ENCODE data around the gene FAM156B. TPM values are rescaled to one million over a fixed set of nuclear protein-coding genes. Genes with fewer than 3 reads are reported as not detected.
"Not testable (repeated sequence)": the region's sequence is repeated elsewhere in the genome, so short reads cannot be mapped to it uniquely, and the experiment has no call there.

FAM156B gene
- polyA plus RNA-seq, 4 donors: 15.5 to 22.9 (median 18.1) TPM

DNA sequence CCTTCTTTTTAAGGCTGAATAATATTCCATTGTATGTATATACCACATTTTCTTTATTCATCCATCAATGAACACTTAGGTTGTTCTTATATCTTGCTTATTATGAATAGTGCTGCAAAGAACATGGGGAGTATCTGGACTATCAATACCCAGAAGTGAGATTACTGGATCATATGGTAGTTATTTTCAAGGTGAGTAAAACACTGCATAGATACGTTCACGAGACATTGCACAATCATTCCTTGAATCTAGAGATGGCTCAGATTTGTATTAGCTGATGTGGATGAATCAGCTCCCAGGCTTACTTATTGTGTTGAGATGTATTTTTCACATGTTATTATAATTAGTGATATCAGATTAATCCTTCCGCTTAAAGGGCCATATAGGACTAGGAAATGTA, 17.6 kb downstream of the FAM156B start:
- DNase-seq (ENCODE audit: low read depth in 4 of 4, low spot score in 2 of 4): not testable (repeated sequence)

DNA sequence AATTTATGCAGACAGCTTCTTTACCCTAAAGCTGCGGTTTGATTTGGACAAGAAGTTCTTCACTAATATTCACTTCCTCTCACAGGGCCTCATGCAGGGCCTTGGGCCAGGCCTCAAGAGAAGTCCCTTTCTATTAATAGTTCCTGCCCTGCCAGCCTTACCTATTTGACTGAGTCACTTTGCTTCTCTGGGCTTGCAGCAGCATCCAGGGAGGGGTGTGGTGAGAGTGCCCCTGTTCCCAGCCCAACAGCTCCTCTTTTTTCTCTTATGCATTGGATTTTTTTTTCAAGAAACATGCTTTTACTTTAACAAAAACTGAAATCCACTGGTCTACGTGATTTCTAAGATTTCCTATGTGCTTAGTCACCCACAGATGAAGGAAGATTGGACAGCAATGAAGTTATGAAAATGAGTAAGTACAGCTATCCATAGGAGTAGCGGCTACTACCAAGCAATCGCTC, 26.7 kb downstream of the FAM156B start:
- no peak for DNase-seq (ENCODE audit: low read depth in 4 of 4, low spot score in 2 of 4)

DNA sequence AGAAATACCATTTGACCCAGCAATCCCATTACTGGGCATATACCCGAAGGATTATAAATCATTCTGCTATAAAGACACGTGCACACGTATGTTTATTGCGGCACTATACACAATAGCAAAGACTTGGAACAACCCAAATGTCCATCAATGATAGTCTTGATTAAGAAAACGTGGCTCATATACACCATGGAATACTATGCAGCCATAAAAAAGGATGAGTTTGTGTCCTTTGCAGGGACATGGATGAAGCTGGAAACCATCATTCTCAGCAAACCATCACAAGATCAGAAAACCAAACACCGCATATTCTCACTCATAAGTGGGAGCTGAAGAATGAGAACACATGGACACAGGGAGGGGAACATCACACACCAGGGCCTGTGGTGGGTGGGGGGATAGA, 33.1 kb downstream of the FAM156B start:
- DNase-seq (ENCODE audit: low read depth in 4 of 4, low spot score in 2 of 4): not testable (repeated sequence)

DNA sequence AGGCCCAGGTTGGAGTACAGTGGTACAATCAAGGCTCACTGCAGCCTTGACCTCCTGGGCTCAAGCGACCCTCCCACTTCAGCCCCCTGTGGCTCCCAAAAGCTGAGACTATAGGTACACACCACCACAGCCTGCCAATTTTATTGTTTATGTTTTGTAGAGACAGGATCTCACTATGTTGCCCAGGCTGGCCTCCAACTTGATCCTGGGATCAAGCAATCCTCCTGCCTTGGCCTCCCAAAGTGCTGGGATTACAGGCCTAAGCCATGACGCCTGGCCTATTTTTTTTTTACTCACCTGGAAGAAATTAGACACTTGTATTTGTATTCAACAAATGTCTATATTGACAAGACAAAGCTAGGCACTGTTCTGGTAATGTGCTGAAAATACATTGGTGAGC, 36.1 kb downstream of the FAM156B start:
- DNase-seq (ENCODE audit: low read depth in 4 of 4, low spot score in 2 of 4): no peak

DNA sequence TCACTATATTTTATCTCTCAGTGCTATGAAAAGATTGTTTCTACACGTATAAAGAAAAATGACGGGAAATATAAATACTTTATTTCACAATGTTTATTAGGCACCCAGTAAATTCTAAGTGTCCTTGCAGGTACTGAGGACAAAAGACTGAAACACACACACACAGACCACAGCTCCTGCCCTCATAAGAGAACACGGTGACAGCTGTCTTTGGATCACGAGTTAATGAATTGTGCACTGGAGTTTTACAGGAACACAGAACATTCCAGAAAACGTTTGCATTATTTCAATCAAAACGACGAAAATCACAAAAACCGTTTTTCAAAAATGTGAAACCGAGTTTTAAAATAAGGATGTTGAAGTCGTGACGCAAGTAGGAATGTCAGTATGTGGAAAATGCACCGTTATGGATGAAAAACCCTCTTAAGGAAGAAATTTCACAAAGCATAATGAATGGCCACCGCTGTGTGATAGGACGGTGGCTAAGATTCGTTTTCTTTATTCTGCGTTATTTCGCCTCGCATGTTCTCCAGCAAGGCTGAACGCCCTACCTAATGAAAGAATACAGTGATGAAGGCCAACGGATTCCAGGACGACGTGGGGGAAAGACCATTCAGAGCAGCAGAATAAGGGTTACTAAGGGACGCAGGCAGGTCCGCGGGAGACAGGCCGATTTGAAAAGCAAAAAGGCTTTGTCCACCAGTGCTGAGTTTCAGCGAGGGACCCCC, 37.0 kb downstream of the FAM156B start:
- peak in 2 of 4 donors; percentile 43 to 51 for DNase-seq (ENCODE audit: low read depth in 4 of 4, low spot score in 2 of 4)

DNA sequence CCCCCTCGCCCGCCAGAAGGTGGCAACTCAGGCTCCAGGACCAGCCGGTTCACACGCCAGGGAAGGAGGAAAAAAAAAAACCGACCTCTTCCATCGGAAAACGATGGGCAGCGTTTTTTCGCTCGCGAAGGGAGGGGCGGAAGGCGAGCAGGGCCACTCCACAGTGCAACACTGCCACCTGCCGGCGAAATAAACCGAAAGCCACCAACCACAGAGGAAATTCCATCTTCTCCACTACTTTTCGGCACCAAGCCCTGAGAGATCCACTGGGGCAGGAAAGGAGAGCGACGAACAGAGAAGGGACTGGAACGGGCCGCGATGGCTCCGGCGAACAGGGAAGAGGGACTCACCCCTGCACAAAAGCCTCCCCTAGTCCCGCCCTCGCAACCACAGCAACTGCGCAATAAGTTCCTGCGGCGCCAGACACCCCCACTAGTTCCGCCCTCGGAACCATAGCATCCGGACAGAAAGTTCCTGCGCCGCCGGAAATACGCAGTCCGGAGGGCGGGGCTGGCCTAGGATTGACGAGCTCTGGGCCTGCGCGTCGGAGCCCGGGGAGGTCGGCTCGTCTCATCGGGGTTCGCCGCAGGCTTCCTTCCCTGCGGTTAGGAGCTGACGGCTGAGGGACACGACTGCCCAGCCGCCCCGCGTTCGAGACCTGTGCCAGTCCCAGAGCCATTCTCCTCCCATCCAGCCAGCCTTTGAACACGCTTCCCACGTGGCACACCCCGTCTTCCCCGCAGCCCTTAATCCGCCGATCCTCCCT, 37.8 kb downstream of the FAM156B start:
- peak; percentile 75 to 83 (median 80) for DNase-seq (ENCODE audit: low read depth in 4 of 4, low spot score in 2 of 4)

DNA sequence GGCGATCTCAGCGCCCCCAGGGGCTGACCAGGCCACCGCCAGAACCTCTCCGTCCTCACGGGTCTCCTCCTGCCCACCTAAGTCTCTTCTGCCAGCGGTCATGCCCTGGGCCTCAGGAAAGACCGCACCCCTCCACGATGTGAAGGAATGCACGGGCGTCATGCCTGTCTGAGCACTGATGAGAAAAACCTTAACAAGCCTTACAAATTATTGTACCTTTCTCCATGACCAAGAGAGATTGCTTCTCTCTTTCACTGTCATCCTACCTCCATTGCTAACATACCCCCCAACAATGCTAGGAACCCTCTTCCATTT, 38.3 kb downstream of the FAM156B start:
- not testable (repeated sequence) for DNase-seq (ENCODE audit: low read depth in 4 of 4, low spot score in 2 of 4)

DNA sequence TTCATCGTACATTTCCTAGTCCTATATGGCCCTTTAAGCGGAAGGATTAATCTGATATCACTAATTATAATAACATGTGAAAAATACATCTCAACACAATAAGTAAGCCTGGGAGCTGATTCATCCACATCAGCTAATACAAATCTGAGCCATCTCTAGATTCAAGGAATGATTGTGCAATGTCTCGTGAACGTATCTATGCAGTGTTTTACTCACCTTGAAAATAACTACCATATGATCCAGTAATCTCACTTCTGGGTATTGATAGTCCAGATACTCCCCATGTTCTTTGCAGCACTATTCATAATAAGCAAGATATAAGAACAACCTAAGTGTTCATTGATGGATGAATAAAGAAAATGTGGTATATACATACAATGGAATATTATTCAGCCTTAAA, 43.6 kb downstream of the FAM156B start:
- DNase-seq (ENCODE audit: low read depth in 4 of 4, low spot score in 2 of 4): not testable (repeated sequence)

DNA sequence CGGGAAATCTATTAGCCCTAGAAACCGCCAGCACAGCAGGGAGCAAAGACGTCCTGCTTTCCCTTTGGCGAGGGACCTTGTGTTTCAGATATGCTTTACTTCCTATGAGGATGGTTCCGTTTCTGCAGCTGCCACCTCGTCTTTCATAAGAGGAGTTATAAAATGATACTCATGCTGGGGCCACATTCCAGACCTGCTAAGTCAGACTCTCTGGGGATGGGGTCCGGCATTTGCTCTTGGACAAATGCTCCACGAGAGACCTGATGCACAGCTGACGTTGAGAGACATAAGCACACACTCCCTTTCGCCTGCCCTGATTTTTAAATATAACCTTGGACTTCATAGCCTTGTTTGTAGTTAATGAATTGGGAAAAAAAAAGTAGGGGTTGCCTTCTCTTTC, 44.6 kb downstream of the FAM156B start:
- DNase-seq (ENCODE audit: low read depth in 4 of 4, low spot score in 2 of 4): not testable (repeated sequence)

DNA sequence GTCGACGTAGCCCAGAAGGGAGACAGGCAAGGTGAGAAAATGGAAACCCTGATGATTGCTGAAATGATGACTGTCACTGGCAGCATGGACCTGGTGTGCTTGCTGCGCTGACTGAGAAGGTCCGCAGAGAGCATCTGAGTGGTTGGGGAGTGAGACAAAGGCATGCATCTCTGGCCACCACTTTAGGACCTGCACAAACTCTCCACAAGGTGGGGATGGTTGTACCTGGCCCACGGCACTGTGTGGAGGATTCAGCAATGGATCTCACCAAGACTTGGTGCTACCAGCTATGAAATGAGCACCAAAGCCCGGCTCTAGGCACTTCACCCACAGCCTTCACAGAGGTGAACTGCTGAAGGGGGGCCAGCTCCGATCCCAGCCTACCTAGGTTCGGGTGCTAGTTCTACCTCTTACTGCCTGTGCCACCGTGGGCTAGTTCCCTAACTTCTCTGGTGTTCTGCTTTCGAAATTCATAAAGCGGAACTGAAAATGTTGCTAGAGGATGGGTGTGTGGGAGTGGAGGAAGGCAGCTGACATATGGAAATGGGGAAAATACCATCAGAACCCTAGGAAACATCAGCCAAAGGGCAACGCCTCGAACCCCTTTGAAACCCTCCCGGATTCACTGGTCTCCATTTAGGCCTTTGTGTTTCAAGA, 48.8 kb downstream of the FAM156B start:
- DNase-seq (ENCODE audit: low read depth in 4 of 4, low spot score in 2 of 4): not testable (repeated sequence)

DNA sequence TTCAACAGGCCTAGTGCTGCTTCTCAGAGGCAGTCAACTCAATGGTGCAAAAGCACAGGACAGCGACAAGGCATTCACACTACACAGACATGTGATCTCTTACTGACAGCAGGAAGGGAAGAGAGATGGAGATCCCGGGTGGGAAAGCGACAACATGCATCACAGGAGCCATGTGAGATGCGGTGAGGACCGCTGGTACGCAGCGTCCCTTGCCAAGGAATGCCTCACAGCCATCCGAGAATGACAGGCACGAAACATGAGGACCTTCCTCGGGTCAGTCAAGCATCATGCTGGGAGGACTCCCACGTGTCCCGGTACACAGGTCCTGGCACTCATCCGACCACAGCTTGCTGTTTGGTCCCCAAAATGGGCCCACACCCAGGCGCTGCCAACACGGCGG, 50.4 kb downstream of the FAM156B start:
- DNase-seq (ENCODE audit: low read depth in 4 of 4, low spot score in 2 of 4): not testable (repeated sequence)

DNA sequence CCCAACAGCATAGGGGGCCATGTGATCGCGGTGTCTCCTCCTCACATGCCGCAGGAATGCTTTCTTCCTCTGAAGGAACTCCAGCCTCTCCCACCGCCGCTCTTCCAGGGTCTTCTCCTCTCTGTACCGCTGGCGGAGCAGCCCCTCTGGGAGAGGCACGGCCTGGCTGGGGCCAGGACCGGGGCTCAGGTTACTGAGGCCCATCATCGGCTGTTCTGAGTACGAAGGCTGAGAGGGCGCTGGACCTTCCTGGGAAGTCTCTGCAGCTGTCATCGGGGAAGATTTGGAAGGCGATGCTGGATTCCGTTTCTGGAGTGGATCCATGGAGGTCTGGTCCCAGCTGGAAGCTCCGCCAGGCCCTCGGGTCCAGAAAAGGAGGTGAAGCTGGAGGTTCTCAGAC, 51.1 kb downstream of the FAM156B start:
- DNase-seq (ENCODE audit: low read depth in 4 of 4, low spot score in 2 of 4): not testable (repeated sequence)

DNA sequence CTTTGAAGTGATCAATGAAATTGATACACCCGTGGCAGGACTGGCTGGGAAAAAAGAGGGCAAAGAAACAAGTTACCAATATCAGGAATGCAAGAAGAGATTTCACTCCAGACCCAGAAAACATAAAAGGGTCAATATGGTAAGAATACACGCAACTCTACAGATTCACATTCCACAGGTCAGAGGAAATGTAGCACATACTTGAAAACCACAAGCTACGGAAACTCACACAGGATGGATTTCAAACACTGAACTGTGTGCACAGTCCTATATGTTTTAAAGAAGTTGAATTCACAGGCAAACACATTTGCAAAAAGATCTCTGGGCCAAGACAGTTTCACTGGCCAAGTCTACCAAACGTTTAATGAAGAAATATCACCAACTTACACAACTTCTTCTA, 52.2 kb downstream of the FAM156B start:
- DNase-seq (ENCODE audit: low read depth in 4 of 4, low spot score in 2 of 4): not testable (repeated sequence)

DNA sequence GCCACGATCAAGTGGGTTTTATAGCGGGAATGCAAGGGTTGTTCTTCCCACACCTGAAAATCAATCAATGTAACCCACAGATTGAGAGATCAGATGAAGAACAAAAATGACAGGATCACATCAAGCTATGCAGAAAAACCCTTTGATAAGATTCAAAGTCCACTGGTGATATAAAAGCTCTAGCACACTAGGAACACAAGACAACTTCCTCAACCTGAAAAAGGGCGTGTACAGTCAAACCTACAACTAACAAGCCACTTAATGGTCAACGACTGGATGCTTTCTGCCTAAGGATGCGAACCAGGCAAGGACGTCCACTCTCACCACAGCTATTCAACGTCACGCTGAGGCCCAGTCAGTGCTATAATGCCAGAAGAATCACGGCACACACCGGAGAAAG, 52.8 kb downstream of the FAM156B start:
- DNase-seq (ENCODE audit: low read depth in 4 of 4, low spot score in 2 of 4): not testable (repeated sequence)

Other genes with a start within 250 kb of the FAM156B start
- gene SSX7, start 242.4 kb upstream of the FAM156B start, polyA plus RNA-seq (ENCODE audit: insufficient read length in 4 of 4): not detected
- not detected for gene SSX2, start 190.2 kb upstream of the FAM156B start, polyA plus RNA-seq (ENCODE audit: insufficient read length in 4 of 4)
- under 1 TPM in 2 of 4 donors, not detected in 2; 0.09 to 0.17 TPM for gene SSX2B, start 146.1 kb upstream of the FAM156B start, polyA plus RNA-seq (ENCODE audit: insufficient read length in 4 of 4)
- gene SPANXN5, start 99.9 kb upstream of the FAM156B start, polyA plus RNA-seq (ENCODE audit: insufficient read length in 4 of 4): not detected
- not detected for gene XAGE5, start 86.0 kb upstream of the FAM156B start, polyA plus RNA-seq (ENCODE audit: insufficient read length in 4 of 4)
- gene XAGE3, start 29.2 kb upstream of the FAM156B start, polyA plus RNA-seq (ENCODE audit: insufficient read length in 4 of 4): not detected
- gene FAM156A, start 61.2 kb downstream of the FAM156B start, polyA plus RNA-seq (ENCODE audit: insufficient read length in 4 of 4): 10 to 100 TPM; 16.5 to 45.2 (median 27.7) TPM
- 10 to 100 TPM; 10.5 to 30.3 (median 21.3) TPM for gene GPR173, start 151.5 kb downstream of the FAM156B start, polyA plus RNA-seq (ENCODE audit: insufficient read length in 4 of 4)
- gene TSPYL2, start 185.0 kb downstream of the FAM156B start, polyA plus RNA-seq (ENCODE audit: insufficient read length in 4 of 4): 10 to 100 TPM; 19.5 to 40.0 (median 32.7) TPM
- gene KANTR, start 196.8 kb downstream of the FAM156B start, polyA plus RNA-seq (ENCODE audit: insufficient read length in 4 of 4): 10 to 100 TPM in 3 of 4 donors, 1 to 10 TPM in 1; 8.8 to 49.3 (median 24.5) TPM